Measurements from ENCODE around the gene MGST3.
"Not testable (repeated sequence)": the region's sequence is repeated elsewhere in the genome, so short reads cannot be mapped to it uniquely, and the experiment has no call there.

Gene MGST3

DNA sequence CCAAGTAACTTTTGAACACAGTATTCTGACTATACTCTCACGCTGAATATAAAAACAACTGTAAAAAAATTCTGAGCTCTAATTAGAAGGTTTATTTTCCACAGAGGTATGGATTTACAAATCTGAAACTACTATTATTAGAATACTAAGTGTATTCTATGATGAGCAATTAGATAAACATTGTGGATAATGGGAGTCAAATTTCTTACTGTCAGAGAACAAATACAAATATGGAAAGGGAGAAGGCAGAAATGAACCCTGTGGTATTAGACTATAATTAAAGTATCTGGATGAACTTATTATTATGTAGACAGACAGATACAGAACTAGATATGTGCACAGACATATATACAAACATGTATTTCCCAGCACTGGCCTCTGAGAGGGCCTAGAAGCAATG lies 44.8 kb downstream of the MGST3 start:
- H3K27ac ChIP-seq = no peak overlapping the region
- H3K9me3 ChIP-seq = no peaks in the 10 kb centered on the region
- H3K27me3 ChIP-seq = no peaks in the 10 kb centered on the region
- no peak for TF ChIP-seq Cebpa-rat (IDR thresholded peaks at IDR 0.05)
- no peaks in the 10 kb centered on the region for H4K20me1 ChIP-seq
- H3K4me2 ChIP-seq = no peak overlapping the region
- H3K4me1 ChIP-seq = peaks cover 14% of the 10 kb centered on the region
- H3K4me3 ChIP-seq = no peak overlapping the region
- H3K36me3 ChIP-seq = peaks cover 87% of the 10 kb centered on the region
- H3K9ac ChIP-seq = no peak overlapping the region

DNA sequence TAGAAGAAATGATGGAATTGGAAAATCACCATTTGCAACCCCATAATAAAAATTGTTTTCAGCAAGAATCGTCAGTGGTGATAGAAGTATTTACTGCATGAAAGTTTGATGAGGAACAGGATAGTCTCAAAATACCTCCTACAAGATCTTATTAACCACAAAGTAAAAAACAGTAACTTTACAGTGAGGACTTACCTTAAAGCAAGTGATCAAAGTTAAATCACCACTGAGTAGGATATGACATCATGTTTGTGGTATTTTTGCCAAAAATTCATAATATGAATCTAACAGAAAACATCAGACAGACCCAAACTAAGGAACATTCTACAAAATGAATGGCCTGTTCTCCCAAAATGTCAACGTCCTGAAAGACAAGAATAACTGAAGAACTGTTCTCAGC lies 47.5 kb downstream of the MGST3 start:
- Histone ChIP-seq H3K27me3 (no peaks in the 10 kb centered on the region), H3K4me3 (no peak overlapping the region), H4K20me1 (no peaks in the 10 kb centered on the region), H3K9me3 (no peaks in the 10 kb centered on the region), H3K4me2 (peak overlapping the region; percentile 19), H3K27ac (no peak overlapping the region), H3K9ac (no peak overlapping the region), H3K36me3 (peaks cover 90% of the 10 kb centered on the region), H3K4me1 (peaks cover 14% of the 10 kb centered on the region)
- no peak for TF ChIP-seq Cebpa-rat (IDR thresholded peaks at IDR 0.05)

DNA sequence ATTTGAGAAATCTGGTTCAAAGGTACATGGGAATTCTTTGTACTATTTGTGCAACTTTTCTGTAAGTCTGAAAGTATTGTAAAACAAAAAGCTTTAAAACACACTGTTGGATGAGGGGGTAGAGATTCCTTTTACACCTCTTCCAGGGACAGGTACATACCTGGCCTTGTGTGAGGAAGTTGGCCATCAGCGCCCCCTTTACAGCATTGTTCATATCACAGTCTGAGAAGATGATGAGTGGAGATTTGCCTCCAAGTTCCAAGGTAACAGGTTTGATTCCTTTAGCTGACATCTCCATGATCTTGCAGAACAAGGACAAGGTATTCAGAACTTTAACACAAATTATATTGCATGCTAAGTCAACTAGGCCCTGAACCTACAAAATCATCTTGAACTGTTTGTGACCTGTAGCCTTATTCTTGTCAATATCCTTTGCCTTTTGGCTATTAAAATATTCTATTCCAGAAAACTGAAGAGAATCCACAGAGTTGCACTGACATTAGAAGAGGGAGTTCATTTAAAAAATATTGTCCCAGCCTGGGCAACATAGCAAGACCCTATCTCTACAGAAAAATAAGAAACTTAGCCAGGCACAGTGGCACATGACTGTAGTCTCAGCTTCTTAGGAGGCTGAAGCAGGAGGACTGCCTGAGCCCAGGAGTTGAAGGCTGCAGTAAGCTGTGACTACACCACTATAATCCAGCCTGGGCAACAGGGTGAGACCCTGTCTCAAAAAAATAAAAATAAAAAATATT lies 48.4 kb downstream of the MGST3 start:
- Histone ChIP-seq H3K36me3 (peaks cover 82% of the 10 kb centered on the region), H3K27ac (no peak overlapping the region), H3K4me3 (no peak overlapping the region), H3K4me2 (no peak overlapping the region), H4K20me1 (peaks cover 4% of the 10 kb centered on the region; the same call in 1 of the 2 replicates), H3K4me1 (peaks cover 14% of the 10 kb centered on the region), H3K27me3 (no peaks in the 10 kb centered on the region), H3K9ac (no peak overlapping the region), H3K9me3 (no peaks in the 10 kb centered on the region)
- no peak for TF ChIP-seq Cebpa-rat (IDR thresholded peaks at IDR 0.05)

DNA sequence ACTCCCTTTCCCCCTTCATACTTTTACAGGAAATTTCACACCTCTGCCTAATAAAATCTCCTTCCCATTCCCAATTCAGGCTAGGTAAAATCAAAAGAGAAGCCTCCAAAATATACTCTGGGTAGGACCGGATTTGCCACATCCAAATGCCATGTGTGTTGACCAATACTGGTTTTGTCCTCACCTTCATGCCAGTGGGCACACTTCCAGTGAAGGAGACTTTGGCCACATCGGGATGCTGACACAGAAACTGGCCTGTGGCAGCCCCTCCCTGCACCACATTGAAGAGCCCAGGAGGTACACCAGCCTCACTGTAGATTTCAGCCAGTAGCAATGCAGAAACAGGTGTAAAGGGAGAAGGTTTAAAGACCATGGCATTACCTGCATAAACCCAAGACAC lies 49.3 kb downstream of the MGST3 start:
- Histone ChIP-seq H3K4me3 (no peak overlapping the region), H3K4me2 (no peak overlapping the region)

DNA sequence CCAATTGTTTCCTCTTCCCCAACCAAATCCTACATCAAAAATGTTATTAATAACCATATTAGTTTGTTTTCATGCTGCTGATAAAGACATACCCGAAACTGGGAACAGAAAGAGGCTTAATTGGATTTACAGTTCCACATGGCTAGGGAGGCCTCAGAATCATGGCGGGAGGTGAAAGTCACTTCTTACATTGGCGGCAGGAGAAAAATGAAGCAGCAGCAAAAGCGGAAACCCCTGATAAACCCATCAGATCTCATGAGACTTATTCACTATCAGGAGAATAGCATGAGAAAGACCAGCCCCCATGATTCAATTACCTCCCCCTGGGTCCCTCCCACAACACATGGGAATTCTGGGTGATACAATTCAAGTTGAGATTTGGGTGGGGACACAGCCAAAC lies 49.7 kb downstream of the MGST3 start:
- not testable (repeated sequence) for H3K9me3 ChIP-seq, H3K27ac ChIP-seq, H3K9ac ChIP-seq, H3K27me3 ChIP-seq, H3K4me2 ChIP-seq, H3K4me3 ChIP-seq, H4K20me1 ChIP-seq
- Histone ChIP-seq H3K36me3 (peaks cover 87% of the 10 kb centered on the region), H3K4me1 (peaks cover 14% of the 10 kb centered on the region)

More for the DNA sequence above, 49.3 kb downstream of the MGST3 start:
- Histone ChIP-seq H3K36me3 (peaks cover 82% of the 10 kb centered on the region), H4K20me1 (peaks cover 7% of the 10 kb centered on the region; the same call in 1 of the 2 replicates), H3K9ac (no peak overlapping the region), H3K27ac (no peak overlapping the region), H3K27me3 (no peaks in the 10 kb centered on the region), H3K9me3 (no peaks in the 10 kb centered on the region), H3K4me1 (peaks cover 14% of the 10 kb centered on the region)
- TF ChIP-seq Cebpa-rat (IDR thresholded peaks at IDR 0.05) = no peak

DNA sequence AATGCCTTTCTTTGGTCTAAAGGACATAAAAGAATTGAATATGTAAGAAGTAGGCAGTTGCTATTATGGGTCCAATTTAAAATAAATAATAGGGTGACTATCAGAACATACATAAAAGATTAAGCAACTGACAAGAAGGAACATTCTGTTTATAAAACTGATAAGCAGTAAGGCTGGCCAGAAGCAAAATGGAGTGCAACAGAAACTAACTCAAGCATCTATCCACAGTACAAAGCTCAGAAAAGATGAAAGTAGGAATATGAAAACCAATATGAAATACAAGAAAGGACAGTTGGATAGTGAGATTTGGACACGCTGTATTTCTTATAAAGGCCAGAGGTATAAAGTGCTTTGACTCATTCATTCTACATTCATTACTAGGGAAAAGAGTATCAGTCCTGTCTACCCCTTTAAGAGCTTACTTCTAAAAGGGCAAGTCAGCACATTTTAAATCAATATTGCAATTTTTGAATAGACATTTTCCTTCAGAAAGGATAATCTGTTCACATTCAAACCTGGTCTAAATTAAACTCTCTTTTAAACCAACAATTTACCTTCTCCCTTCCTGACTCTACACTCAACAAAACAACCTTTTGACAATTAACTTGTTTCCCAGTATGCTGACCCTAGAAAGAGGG lies 52.9 kb downstream of the MGST3 start:
- Histone ChIP-seq H3K4me3 (no peak overlapping the region), H3K9ac (no peak overlapping the region), H4K20me1 (peaks cover 7% of the 10 kb centered on the region; the same call in 1 of the 2 replicates), H3K27me3 (no peaks in the 10 kb centered on the region), H3K4me2 (no peak overlapping the region), H3K4me1 (peaks cover 15% of the 10 kb centered on the region), H3K36me3 (peaks cover 85% of the 10 kb centered on the region), H3K9me3 (peaks cover 18% of the 10 kb centered on the region), H3K27ac (no peak overlapping the region)
- TF ChIP-seq Cebpa-rat (IDR thresholded peaks at IDR 0.05) = no peak

DNA sequence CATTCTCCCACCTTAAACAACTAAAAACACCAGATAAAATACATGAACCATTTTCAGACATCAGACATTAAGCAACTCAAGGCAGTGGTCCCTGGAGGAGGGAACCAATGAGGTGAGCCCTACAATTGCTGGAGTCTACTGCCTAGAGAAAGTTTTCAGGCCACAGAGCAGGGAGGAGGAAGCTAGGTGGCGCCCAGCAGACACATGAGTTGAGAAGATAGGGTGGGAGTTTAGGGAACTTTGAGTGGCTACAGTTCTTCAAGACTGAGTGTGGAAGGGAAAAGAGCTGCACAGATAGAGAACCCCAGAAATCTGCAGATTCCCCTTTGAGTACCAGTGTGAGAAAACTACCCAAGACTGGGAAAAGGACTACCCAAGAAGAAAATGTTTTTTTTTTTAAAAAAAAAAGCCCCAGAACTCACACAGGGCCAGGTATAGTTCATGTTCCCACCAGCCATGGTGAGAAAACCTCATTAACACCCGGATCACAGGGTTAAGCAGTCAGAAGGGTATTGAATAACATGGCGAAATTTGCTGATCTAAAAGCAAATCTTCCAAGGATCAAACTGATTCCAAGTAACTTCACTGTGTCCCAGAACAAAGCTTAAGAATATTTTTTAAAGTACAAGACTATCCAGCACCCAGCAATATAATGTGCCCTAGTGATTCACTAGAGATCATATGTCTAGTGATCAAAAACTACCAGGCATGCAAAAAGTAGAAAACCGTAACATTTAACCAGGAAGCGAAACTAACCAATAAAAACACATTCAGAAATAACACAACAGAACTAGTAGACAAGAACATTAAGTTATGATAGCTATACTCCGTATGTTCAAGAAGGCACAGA lies 55.3 kb downstream of the MGST3 start:
- Histone ChIP-seq H4K20me1 (peaks cover 12% of the 10 kb centered on the region), H3K9me3 (peaks cover 18% of the 10 kb centered on the region), H3K27me3 (no peaks in the 10 kb centered on the region), H3K4me2 (no peak overlapping the region), H3K4me3 (no peak overlapping the region), H3K4me1 (0 out of 2 replicates have a peak, but pooled peaks cover 9% of the 10 kb centered on the region), H3K9ac (no peak overlapping the region), H3K36me3 (peaks cover 84% of the 10 kb centered on the region), H3K27ac (no peak overlapping the region)
- no peak for TF ChIP-seq Cebpa-rat (IDR thresholded peaks at IDR 0.05)

DNA sequence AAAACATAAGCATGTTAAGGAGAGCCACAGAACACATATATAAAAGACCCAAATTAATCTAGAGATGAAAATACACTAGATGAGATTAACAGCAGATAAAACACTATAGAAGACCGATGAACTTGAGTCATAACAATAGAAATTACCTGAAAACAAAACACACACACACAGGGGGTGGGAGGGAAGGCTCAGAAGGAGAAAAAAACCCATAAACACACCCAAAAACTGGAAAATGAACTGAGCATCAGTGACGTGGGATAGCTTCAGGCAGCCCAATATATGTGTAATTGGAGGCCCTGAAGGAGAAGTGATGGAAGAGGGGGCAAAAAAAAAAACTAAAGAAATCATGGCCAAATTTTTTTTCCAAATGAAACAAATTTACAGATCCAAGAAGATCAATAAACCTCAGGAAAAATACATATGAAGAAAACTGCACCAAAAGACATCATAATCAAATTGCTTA lies 56.0 kb downstream of the MGST3 start:
- Histone ChIP-seq H3K27me3 (no peaks in the 10 kb centered on the region), H3K4me3 (no peak overlapping the region), H3K4me1 (0 out of 2 replicates have a peak, but pooled peaks cover 9% of the 10 kb centered on the region), H3K4me2 (no peak overlapping the region), H3K9me3 (peaks cover 18% of the 10 kb centered on the region), H3K36me3 (peaks cover 84% of the 10 kb centered on the region), H3K9ac (no peak overlapping the region), H3K27ac (no peak overlapping the region), H4K20me1 (peaks cover 12% of the 10 kb centered on the region)
- no peak for TF ChIP-seq Cebpa-rat (IDR thresholded peaks at IDR 0.05)

DNA sequence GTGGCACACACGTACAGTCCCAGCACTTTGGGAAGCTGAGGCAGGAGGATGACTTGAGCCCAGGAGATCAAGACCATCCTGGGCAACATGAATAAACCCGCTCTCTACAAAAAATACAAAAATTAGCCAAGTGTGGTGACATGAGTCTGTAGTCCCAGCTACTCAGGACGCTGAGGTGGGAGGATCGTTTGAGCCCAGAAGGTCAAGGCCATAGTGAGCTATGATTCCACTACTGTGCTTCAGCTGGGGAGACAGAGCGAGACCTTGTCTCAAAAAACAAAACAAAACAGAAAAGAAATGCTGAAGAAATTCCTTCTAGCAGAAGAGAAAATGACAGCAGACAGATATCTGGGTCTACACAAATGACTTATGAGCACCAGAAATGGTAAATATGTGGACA lies 57.0 kb downstream of the MGST3 start:
- 0 out of 2 replicates have a peak, but pooled peaks cover 9% of the 10 kb centered on the region for H3K4me1 ChIP-seq
- peaks cover 18% of the 10 kb centered on the region for H3K9me3 ChIP-seq
- H3K9ac ChIP-seq = no peak overlapping the region
- H3K27ac ChIP-seq = no peak overlapping the region
- H3K27me3 ChIP-seq = no peaks in the 10 kb centered on the region
- peaks cover 74% of the 10 kb centered on the region for H3K36me3 ChIP-seq
- H4K20me1 ChIP-seq = peaks cover 12% of the 10 kb centered on the region
- no peak for TF ChIP-seq Cebpa-rat (IDR thresholded peaks at IDR 0.05)
- H3K4me3 ChIP-seq = no peak overlapping the region
- H3K4me2 ChIP-seq = no peak overlapping the region
